A549 treated with RU486 at 1 μM for 4 hours (cell line): ENCODE data around the gene CDHR5. TPM values are rescaled to one million over a fixed set of nuclear protein-coding genes. Genes with fewer than 3 reads are reported as not detected.

ENCODE experiments used
- total RNA-seq: library from RNA; stranded (reverse); fragments of 200-300 nt; extraction: Qiagen RNA extraction; gene quantifications from 5 replicates; pipeline ENCODE4 v1.2.3, GENCODE V29; 2022; ENCODE audit warnings: low read depth

CDHR5 gene, protein sequence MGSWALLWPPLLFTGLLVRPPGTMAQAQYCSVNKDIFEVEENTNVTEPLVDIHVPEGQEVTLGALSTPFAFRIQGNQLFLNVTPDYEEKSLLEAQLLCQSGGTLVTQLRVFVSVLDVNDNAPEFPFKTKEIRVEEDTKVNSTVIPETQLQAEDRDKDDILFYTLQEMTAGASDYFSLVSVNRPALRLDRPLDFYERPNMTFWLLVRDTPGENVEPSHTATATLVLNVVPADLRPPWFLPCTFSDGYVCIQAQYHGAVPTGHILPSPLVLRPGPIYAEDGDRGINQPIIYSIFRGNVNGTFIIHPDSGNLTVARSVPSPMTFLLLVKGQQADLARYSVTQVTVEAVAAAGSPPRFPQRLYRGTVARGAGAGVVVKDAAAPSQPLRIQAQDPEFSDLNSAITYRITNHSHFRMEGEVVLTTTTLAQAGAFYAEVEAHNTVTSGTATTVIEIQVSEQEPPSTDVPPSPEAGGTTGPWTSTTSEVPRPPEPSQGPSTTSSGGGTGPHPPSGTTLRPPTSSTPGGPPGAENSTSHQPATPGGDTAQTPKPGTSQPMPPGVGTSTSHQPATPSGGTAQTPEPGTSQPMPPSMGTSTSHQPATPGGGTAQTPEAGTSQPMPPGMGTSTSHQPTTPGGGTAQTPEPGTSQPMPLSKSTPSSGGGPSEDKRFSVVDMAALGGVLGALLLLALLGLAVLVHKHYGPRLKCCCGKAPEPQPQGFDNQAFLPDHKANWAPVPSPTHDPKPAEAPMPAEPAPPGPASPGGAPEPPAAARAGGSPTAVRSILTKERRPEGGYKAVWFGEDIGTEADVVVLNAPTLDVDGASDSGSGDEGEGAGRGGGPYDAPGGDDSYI
- 0.05 to 0.14 TPM in 2 of 5 replicates, not detected in the others for total RNA-seq

DNA sequence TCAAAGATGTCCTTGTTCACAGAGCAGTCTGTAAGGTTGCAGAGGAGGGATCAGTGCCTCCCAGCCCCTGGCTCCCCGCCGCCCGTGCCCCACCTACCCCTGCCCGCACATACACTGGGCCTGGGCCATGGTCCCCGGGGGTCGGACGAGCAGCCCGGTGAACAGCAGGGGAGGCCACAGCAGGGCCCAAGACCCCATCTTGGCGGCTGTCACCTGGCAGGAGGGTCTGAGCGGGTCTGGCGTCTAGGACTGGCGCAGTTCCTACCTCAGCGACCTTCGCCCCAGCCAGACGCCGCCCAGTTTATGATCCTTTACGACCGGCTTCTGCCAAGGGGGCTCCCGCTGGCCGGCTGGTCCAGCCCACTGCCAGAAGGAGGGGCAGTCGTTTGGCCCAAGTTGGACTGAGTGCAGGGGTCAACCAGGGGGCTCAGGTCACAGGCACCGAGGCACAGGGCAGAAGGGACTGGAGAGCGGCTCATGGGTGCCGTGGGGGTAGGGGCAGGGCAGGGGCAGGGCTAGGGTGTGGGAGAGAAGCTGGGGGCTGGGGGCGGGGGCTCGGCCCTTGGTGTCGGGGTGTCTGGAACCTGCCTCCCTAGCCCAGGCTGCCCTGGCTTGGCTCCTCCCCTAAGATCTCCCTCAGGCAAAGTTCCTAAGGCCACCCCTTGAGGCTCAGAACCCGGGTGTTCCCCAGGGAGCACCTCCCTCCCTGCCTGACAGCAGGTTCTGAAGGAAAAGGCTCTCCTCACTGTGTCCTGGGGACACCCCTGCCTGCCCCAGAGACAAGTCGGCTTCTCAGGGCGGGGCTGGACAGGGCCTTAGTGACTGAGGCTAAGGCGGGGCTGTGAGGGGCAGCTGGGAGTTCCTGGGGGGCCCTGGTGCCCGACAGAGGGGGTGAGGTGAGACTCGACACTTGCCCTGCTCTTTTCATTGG lies at the start of gene CDHR5:
TSS of gene CDHR5 (minus strand) at position 251 of the 931 bp plus-strand sequence. CDS start at position 198, 53 bp downstream.

DNA sequence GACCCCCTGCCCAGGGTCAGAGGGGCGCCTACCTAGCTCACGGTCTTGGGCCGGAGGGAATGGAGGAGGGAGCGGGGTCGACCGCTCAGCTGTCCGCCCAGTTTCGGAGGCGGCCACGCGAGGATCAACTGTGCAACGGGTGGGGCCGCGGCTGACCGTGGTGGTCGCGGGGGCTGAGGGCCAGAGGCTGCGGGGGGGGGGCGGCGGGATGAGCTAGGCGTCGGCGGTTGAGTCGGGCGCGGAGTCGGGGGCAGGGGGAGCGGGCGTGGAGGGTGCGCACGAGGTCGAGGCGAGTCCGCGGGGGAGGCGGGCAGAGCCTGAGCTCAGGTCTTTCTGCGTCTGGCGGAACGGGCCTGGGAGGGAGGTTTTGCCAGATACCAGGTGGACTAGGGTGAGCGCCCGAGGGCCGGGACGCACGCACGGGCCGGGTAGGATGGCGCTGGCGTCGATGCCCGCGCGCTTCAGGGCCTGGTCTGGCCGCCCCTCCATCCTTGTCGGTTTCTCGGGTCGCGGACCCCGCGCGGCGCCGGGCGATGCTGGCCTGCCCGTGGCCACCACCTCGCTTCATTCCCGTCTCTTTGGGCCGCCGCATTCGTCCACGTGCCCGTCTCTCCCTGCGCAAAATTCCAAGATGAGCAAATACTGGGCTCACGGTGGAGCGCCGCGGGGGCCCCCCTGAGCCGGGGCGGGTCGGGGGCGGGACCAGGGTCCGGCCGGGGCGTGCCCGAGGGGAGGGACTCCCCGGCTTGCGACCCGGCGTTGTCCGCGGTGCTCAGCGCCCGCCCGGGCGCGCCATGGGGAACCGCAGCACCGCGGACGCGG lies 12.0 kb upstream of the CDHR5 start, which contains the start of gene DRD4:
TSS of gene DRD4 (plus strand) at position 759 of the 822 bp plus-strand sequence. CDS start at position 795, 36 bp downstream.

DNA sequence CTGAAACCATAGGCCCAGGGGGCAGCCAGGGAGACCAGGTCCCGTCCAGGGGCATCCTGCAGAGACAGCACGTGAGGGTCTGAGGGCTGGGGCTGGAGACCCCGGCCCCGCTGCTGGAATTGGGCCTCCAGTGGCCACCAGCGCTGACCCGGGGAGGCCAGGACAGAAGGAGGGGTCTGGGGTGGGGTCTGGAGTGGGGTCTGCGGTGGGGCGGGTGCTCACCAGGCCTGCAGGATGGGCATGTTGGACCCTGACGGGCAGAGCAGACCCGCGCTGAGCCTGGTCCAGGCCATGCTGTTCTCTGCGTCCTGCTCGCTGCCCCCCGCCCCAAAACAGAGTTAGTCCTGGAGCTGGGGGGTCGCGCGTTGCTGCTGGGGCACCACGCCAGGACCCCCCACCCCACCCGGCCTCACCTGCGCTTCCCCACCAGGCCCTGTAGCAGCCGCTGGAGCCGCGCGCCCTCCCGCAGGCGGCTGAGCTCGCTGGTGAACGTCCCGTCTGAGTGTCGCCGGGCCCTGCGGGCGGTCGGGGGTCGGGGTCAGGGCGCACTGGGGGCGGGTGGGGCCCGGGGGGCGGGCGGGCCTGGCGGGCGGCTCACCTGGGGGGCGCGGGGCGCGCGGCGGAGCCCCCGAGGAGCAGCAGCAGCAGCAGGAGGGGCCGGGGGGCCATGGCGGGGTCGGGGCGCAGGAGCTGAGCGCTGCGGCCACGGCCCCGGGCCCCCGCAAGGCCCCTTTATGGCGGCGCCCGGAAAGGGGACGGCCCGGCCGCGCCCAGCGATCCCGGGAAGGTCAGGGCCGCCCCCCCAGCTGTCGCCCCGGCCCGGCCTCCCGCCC lies 1.9 kb upstream of the CDHR5 start, which contains the start of gene SCT:
TSS of gene SCT (minus strand) at position 707 of the 833 bp plus-strand sequence. CDS start at position 669, 38 bp downstream.

DNA sequence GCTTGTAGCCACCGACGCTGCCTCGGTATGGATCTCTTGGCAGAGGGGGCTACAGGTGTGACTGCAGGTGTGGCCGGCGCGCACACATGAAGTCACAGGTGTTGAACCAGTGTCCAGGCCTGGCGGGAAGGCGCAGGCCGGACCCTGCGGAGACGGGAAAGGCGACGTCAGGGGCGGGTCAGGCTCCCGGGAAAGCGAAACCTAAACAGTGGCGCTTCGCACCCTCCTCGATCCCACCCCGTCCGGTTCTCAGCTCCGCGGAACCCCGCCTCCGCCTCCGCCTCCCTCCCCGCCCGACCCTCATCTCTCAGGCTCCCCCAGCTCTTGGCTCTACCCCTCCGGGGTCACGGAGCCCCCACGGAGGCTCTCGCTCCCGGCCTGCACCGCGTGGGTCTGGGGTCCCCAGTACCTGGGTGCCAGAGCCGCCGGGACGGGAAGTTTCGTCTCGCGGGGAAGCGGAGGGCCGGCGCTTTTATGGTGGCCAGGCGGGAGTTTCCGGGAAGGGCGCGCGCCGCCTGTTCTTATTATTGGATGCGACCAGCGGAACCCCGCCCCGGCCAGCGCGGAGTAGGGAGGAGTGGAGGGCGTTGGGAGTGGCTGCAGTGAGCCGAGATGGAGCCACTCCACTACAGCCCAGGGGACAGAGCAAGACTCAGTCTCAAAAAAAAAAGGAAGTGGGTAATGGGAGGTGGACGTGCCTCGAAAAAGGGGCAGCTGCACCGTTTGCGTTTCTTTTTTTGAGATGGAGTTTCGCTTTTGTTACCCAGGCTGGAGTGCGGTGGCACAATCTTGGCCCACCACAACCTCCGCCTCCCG lies 9.0 kb downstream of the CDHR5 start, which contains the start of gene IRF7:
TSS of gene IRF7 (minus strand) at position 447 of the 816 bp plus-strand sequence. CDS start 586 bp downstream, outside the sequence.

DNA sequence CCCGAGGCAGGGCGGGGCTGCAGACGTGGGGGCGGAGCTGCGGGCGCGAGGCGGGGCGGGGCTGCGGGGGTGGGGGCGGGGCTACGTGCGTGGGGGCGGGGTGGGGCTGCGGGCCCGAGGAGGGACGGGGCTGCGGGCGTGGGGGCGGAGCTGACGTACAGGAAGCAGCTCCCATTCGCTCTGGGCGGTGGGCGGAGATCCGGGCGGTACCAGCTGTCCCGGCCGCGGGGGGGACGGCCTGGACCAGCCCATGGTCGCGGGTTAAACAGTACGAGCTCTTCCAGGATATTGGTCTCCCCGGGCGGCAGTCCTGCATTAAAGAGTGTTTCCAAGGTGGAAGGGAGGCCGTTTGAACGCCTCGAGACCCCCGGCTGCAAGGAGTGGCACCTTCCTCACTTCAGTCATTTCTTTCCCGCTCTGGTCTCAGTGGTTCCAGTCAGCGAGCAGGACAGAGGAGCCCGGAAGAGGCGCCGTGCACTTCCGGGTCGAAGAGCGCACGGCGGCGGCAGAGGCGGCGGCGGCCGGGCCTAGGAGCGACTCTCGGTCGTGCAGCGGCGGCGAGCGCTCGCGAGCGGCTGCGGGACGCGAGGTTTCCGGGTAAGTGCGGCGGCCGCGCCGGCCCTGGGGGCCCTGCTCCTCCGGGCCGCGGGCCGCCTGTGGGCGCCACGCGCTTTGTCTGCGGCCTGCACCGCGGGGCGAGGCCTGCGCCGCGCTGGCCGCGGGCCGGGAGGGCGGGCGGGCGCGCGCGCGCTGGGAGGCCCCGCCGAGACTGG lies 48.6 kb downstream of the CDHR5 start, which contains the start of gene PHRF1:
TSS of gene PHRF1 (plus strand) at position 475 of the 773 bp plus-strand sequence. CDS start 5,043 bp downstream, outside the sequence.

Other genes starting within 250 kb of the CDHR5 start
- gene PKP3, start 230.7 kb downstream of the CDHR5 start, total RNA-seq: 26.4 to 39.8 TPM (median 36.5 TPM) in 5 replicates
- gene SIGIRR, start 210.0 kb downstream of the CDHR5 start, total RNA-seq: 59.9 to 95.2 TPM (median 84.4 TPM) in 5 replicates
- gene ANO9, start 182.9 kb downstream of the CDHR5 start, total RNA-seq: 0.61 to 1.6 TPM (median 1.2 TPM) in 5 replicates
- gene PTDSS2, start 174.7 kb downstream of the CDHR5 start, total RNA-seq: 31.4 to 49.0 TPM (median 44.3 TPM) in 5 replicates
- gene RNH1, start 117.7 kb downstream of the CDHR5 start, total RNA-seq: 119 to 170 TPM (median 165 TPM) in 5 replicates
- gene HRAS, start 89.4 kb downstream of the CDHR5 start, total RNA-seq: 93.4 to 148 TPM (median 142 TPM) in 5 replicates
- gene LRRC56, start 87.4 kb downstream of the CDHR5 start, total RNA-seq: 0.45 to 0.96 TPM (median 0.67 TPM) in 5 replicates
- 1.5 to 2.9 TPM (median 2.8 TPM) in 5 replicates for gene LMNTD2, start 64.2 kb downstream of the CDHR5 start, total RNA-seq
- 28.9 to 39.7 TPM (median 35.6 TPM) in 5 replicates for gene RASSF7, start 64.0 kb downstream of the CDHR5 start, total RNA-seq
- gene PHRF1, start 48.5 kb downstream of the CDHR5 start, total RNA-seq: 25.5 to 37.0 TPM (median 33.9 TPM) in 5 replicates
- gene IRF7, start 9.0 kb downstream of the CDHR5 start, total RNA-seq: 4.0 to 8.0 TPM (median 6.0 TPM) in 5 replicates
- gene SCT, start 2.2 kb upstream of the CDHR5 start, total RNA-seq: not detected in 5 replicates
- gene DRD4, start 12.3 kb upstream of the CDHR5 start, total RNA-seq: 0.10 to 0.45 TPM (median 0.22 TPM) in 5 replicates
- 26.8 to 38.2 TPM (median 36.6 TPM) in 5 replicates for gene DEAF1, start 70.3 kb upstream of the CDHR5 start, total RNA-seq
- gene TMEM80, start 70.9 kb upstream of the CDHR5 start, total RNA-seq: 9.1 to 10.8 TPM (median 10.0 TPM) in 5 replicates
- 72.5 to 125 TPM (median 110 TPM) in 5 replicates for gene EPS8L2, start 81.3 kb upstream of the CDHR5 start, total RNA-seq
- 399 to 462 TPM (median 422 TPM) in 5 replicates for gene TALDO1, start 122.5 kb upstream of the CDHR5 start, total RNA-seq
- 33.0 to 49.6 TPM (median 38.2 TPM) in 5 replicates for gene GATD1, start 152.5 kb upstream of the CDHR5 start, total RNA-seq
- gene CEND1, start 165.1 kb upstream of the CDHR5 start, total RNA-seq: 1.4 to 2.0 TPM (median 1.6 TPM) in 5 replicates
- gene SLC25A22, start 173.3 kb upstream of the CDHR5 start, total RNA-seq: 21.4 to 38.1 TPM (median 34.1 TPM) in 5 replicates
- 8.1 to 16.3 TPM (median 13.1 TPM) in 5 replicates for gene PIDD1, start 180.3 kb upstream of the CDHR5 start, total RNA-seq
- gene RPLP2, start 185.0 kb upstream of the CDHR5 start, total RNA-seq: 1,693 to 2,940 TPM (median 2,495 TPM) in 5 replicates
- gene PNPLA2, start 194.0 kb upstream of the CDHR5 start, total RNA-seq: 35.3 to 59.0 TPM (median 53.7 TPM) in 5 replicates
- gene CRACR2B, start 203.0 kb upstream of the CDHR5 start, total RNA-seq: 3.0 to 6.5 TPM (median 4.8 TPM) in 5 replicates
- gene CD151, start 208.0 kb upstream of the CDHR5 start, total RNA-seq: 723 to 833 TPM (median 723 TPM) in 5 replicates
- gene POLR2L, start 217.6 kb upstream of the CDHR5 start, total RNA-seq: 556 to 746 TPM (median 619 TPM) in 5 replicates
- gene TSPAN4, start 217.9 kb upstream of the CDHR5 start, total RNA-seq: 107 to 186 TPM (median 164 TPM) in 5 replicates